A549 (cell line): ENCODE measurements around the gene ZNF699. TPM values are rescaled to one million over a fixed set of nuclear protein-coding genes. Genes with fewer than 3 reads are reported as not detected.
"Not testable (repeated sequence)": the region's sequence is repeated elsewhere in the genome, so short reads cannot be mapped to it uniquely, and the experiment has no call there.

Source experiments
- ATAC-seq, 2 experiments: fragments of 200-7000 bp in 1 of 2; fragments of >200 bp in 1 of 2; cut with Nextera tagmentation in 1 of 2; cut with Tn5 transposase in 1 of 2; 3 replicates each; pipeline versions ENCODE4 v1.8.0 to v1.9.1; 2018 to 2020; ENCODE audit warnings: mild to moderate bottlenecking in 1 of 2, moderate library complexity in 1 of 2
- CTCF ChIA-PET: fragments of 300-600 bp; sonication (Branson Sonifier 250); formaldehyde crosslinking; extraction: SDS; loops from one replicate; lab custom pipeline; 2021; ENCODE audit warnings: antibody characterized with exemption, inconsistent platforms; lab: Yijun Ruan, JAX
- POLR2A ChIA-PET: fragments of 350-600 bp; formaldehyde crosslinking; extraction: SDS; loops from one replicate; lab custom pipeline; 2021; ENCODE audit warnings: antibody characterized with exemption, inconsistent platforms; lab: Yijun Ruan, JAX
- DNase-seq, 2 experiments: peaks; one replicate each; pipeline versions ENCODE4 v3.0.0 to v3.0.0-alpha.2; 2011 to 2016; ENCODE audit warnings: low read depth in 1 of 2, low spot score in 1 of 2
- FAIRE-seq: peaks from 2 replicates; lab custom pipeline; 2011; peaks lifted over from hg19 to GRCh38; lab: Jason Lieb, UNC
- H3K27ac ChIP-seq, 2 experiments: fragments of >200 bp; sonication (Bioruptor Twin); formaldehyde crosslinking; 3 replicates each; pipeline ENCODE4 v1.5.1; 2016 to 2017
- H3K4me1 ChIP-seq: fragments of >200 bp; sonication (Bioruptor Twin); formaldehyde crosslinking; 3 replicates; pipeline ENCODE4 v1.6.1; 2016
- H3K4me2 ChIP-seq: fragments of >200 bp; sonication (Bioruptor Twin); formaldehyde crosslinking; 3 replicates; pipeline ENCODE4 v1.6.1; 2016
- H3K4me3 ChIP-seq: fragments of >200 bp; sonication (Bioruptor Twin); formaldehyde crosslinking; 3 replicates; pipeline ENCODE4 v1.5.1; 2016
- H3K9me3 ChIP-seq: fragments of >200 bp; sonication (Bioruptor Twin); formaldehyde crosslinking; 3 replicates; pipeline ENCODE4 v1.6.1; 2016
- ATOH8 ChIP-seq: fragments of 250-450 bp; sonication (Bioruptor Pico); IDR thresholded peaks from 2 replicates; pipeline ENCODE4 v1.5.0; 2020; ENCODE audit warnings: low read depth, mild to moderate bottlenecking, moderate library complexity
- CBX8 ChIP-seq: fragments of 200-600 bp; sonication (generic); IDR thresholded peaks from 2 replicates; pipeline ENCODE4 v1.6.1; 2016
- CEBPB ChIP-seq, 2 experiments: fragments of >200 bp in 1 of 2; sonication (Bioruptor Twin) in 1 of 2; formaldehyde crosslinking in 1 of 2; IDR thresholded peaks; 2 replicates each; pipeline ENCODE4 v1.6.1; 2012 to 2016
- CTCF ChIP-seq: fragments of >200 bp; sonication (Bioruptor Twin); formaldehyde crosslinking; IDR thresholded peaks from 3 replicates; pipeline ENCODE4 v1.5.1; 2016
- E2F6 ChIP-seq: IDR thresholded peaks from 2 replicates; pipeline ENCODE4 v1.6.1; 2012; ENCODE audit warnings: low read depth, borderline replicate concordance
- EHF ChIP-seq: fragments of 250-450 bp; sonication (Bioruptor Pico); IDR thresholded peaks from 2 replicates; pipeline ENCODE4 v1.5.0; 2020; ENCODE audit warnings: mild to moderate bottlenecking
- EHMT2 ChIP-seq: fragments of 200-600 bp; sonication (generic); IDR thresholded peaks from 2 replicates; pipeline ENCODE4 v1.6.1; 2016; ENCODE audit warnings: antibody characterized with exemption, low read depth, mild to moderate bottlenecking, moderate library complexity
- ELK1 ChIP-seq: fragments of 150-350 bp; IDR thresholded peaks from 2 replicates; pipeline ENCODE4 v1.6.1; 2014; ENCODE audit warnings: low read depth, mild to moderate bottlenecking, low read length
- FOXS1 ChIP-seq: fragments of 250-450 bp; sonication (Bioruptor Pico); IDR thresholded peaks from 2 replicates; pipeline ENCODE4 v1.5.0; 2020; ENCODE audit warnings: mild to moderate bottlenecking, moderate library complexity
- HMGXB4 ChIP-seq: fragments of 250-450 bp; sonication (Bioruptor Pico); IDR thresholded peaks from 2 replicates; pipeline ENCODE4 v1.5.0; 2021; ENCODE audit warnings: mild to moderate bottlenecking, moderate library complexity, borderline replicate concordance
- HOXB13 ChIP-seq: fragments of 250-450 bp; sonication (Bioruptor Pico); IDR thresholded peaks from 2 replicates; pipeline ENCODE4 v1.5.0; 2020; ENCODE audit warnings: low read depth, mild to moderate bottlenecking, moderate library complexity
- JUN ChIP-seq, 2 experiments: fragments of >200 bp; sonication (Bioruptor Twin); formaldehyde crosslinking; IDR thresholded peaks; 2 replicates in 1 of 2; 3 replicates in 1 of 2; pipeline ENCODE4 v1.6.1; 2016 to 2017
- MAX ChIP-seq: IDR thresholded peaks from 2 replicates; pipeline ENCODE4 v1.6.1; 2012
- MYC ChIP-seq: IDR thresholded peaks from 2 replicates; pipeline ENCODE4 v1.6.1; 2012; ENCODE audit warnings: mild to moderate bottlenecking, inconsistent platforms, low read length, improper control_type of control experiment, borderline replicate concordance
- NR3C1 ChIP-seq: fragments of >200 bp; sonication (Bioruptor Twin); formaldehyde crosslinking; IDR thresholded peaks from 3 replicates; pipeline ENCODE4 v1.6.1; 2017
- PBX3 ChIP-seq: IDR thresholded peaks from 2 replicates; pipeline ENCODE4 v1.6.1; 2012
- PHF8 ChIP-seq: fragments of 200-600 bp; sonication (generic); IDR thresholded peaks from 2 replicates; pipeline ENCODE4 v1.6.1; 2016; ENCODE audit warnings: low read depth, mild to moderate bottlenecking, antibody characterized with exemption, moderate library complexity, borderline replicate concordance
- POLR2AphosphoS2 ChIP-seq: conservative IDR thresholded peaks from 2 replicates; pipeline ENCODE4 v1.6.1; 2012; ENCODE audit warnings: low read length, improper control_type of control experiment, inconsistent platforms
- RFX5 ChIP-seq: fragments of 450-650 bp; IDR thresholded peaks from 2 replicates; pipeline ENCODE4 v1.7.1; 2014; ENCODE audit warnings: antibody characterized with exemption, mild to moderate bottlenecking, moderate library complexity
- TFCP2L1 ChIP-seq: fragments of 250-450 bp; sonication (Bioruptor Pico); IDR thresholded peaks from 2 replicates; pipeline ENCODE4 v1.5.0; 2021; ENCODE audit warnings: mild to moderate bottlenecking
- WGBS: methylation state at CpG from one replicate; pipeline ENCODE4 v1.1.6; 2017; ENCODE audit errors: missing lambda C conversion rate; 5-methylcytosine and 5-hydroxymethylcytosine counted together
- polyA plus RNA-seq, 4 experiments: library from polyadenylated mRNA; depleted of rRNA in 3 of 4; stranded (reverse); fragments of >200 nt; fragmentation: RNase III in 1 of 4; extraction: RNeasy Plus Mini Kit Qiagen cat#74134 plus additional on column Dnase treatment in 1 of 4; gene quantifications; 2 replicates in 3 of 4; 3 replicates in 1 of 4; pipeline ENCODE4 v1.2.3, GENCODE V29; 2011 to 2017

Gene ZNF699
- polyA plus RNA-seq, 2 of the 4 experiments (the other 2 are of a cell fraction): 1.1 to 1.6 TPM

- no peak for TF ChIP-seq FOXS1 (CRISPR knock-in tag)
- TF ChIP-seq TFCP2L1 (CRISPR knock-in tag): no peak
- TF ChIP-seq PHF8: no peak
- no peak for TF ChIP-seq JUN (IDR thresholded peaks at IDR 0.05)
- TF ChIP-seq POLR2AphosphoS2: no peak
- TF ChIP-seq CEBPB (IDR thresholded peaks at IDR 0.05): no peak
Observed at GRCh38 chr19:9296336-9296735, 13.3 kb downstream of the ZNF699 start (continued).

GRCh38 chr19:9295411-9295849, 14.2 kb downstream of the ZNF699 start:
- POLR2A ChIA-PET: no interaction called here
- 61% methylated on average over 4 of the region's 4 CpGs for WGBS
- Histone ChIP-seq H3K9me3 (peaks cover 61% of the 10 kb centered on the region), H3K4me3 (no peak overlapping the region), H3K27ac (no peak overlapping the region), H3K4me1 (no peaks in the 10 kb centered on the region)
- FAIRE-seq (no peak), ATAC-seq (no peak)
- CTCF ChIA-PET: no interaction called here
- no peak for TF ChIP-seq ATOH8
- TF ChIP-seq, all 56 proteins: peak for 0
- no peak overlapping the region for H3K4me2 ChIP-seq
- DNase-seq: peak in 1 of 2 experiments; percentile 2

- Histone ChIP-seq H3K4me1 (no peaks in the 10 kb centered on the region), H3K9me3 (peaks cover 27% of the 10 kb centered on the region), H3K4me2 (no peak overlapping the region), H3K27ac (no peak overlapping the region), H3K4me3 (no peak overlapping the region)
- no peak for ATAC-seq
- WGBS: 43% methylated on average over 2 of the region's 2 CpGs
- DNase-seq: no peak
- FAIRE-seq: no peak
- TF ChIP-seq MYC (no peak), RFX5 (no peak), EHF (CRISPR knock-in tag) (no peak), CBX8 (no peak), HMGXB4 (no peak), ELK1 (no peak), PBX3 (no peak), POLR2AphosphoS2 (no peak), CTCF (no peak), NR3C1 (no peak), MAX (no peak), TFCP2L1 (CRISPR knock-in tag) (no peak), E2F6 (no peak), HOXB13 (no peak), PHF8 (no peak), FOXS1 (CRISPR knock-in tag) (no peak), EHMT2 (no peak)
- CTCF ChIA-PET: no interaction called here
- POLR2A ChIA-PET: no interaction called here
Observed at GRCh38 chr19:9289231-9289884, 20.3 kb downstream of the ZNF699 start.

GRCh38 chr19:9283485-9283884, 26.2 kb downstream of the ZNF699 start:
- no CpG with 5 or more reads among the region's 38 CpGs for WGBS
- POLR2A ChIA-PET, H3K27ac ChIP-seq, CTCF ChIA-PET, DNase-seq, H3K4me3 ChIP-seq, H3K4me2 ChIP-seq, FAIRE-seq, H3K4me1 ChIP-seq, ATAC-seq, H3K9me3 ChIP-seq: not testable (repeated sequence)
